Urothelium cell line (cell line): ENCODE measurements around the gene RPTOR.

ENCODE experiments used
- DNase-seq: peaks from one replicate; pipeline ENCODE4 v3.0.0; 2011; ENCODE audit warnings: low spot score, mixed read lengths
- FAIRE-seq: peaks from 2 replicates; lab custom pipeline; 2011; peaks lifted over from hg19 to GRCh38; lab: Jason Lieb, UNC

RPTOR gene

DNA sequence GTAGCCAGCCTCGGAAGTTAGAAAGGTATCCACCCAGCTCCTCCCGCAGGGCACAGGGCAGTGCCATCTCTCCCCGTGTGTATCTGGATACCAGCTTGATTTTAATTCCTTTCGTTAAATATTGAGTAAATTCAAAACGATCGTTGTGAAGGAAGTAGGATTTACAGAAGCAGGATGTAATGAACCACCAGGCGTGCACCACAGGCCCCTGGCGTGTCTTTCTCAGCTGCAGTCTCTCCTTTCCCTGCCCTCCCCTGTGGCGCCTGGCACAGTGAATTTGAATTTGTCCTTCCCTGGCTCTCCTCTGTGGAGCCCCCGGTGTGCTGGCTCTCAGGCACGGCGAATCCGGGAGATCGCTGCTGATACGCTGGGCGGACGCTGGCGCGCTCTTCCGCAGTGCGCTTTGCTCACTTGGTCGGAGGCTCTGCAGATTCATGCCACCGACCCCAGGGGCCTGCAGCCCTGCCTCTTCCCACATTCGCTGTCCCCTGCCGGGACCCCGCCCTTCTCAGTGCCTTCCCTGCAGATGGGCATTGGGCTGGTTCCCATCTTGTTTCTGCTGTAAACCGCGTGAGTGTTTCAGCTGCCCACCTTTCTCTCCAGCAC lies 164.6 kb downstream of the RPTOR start:
- FAIRE-seq (no peak), DNase-seq (no peak)

DNA sequence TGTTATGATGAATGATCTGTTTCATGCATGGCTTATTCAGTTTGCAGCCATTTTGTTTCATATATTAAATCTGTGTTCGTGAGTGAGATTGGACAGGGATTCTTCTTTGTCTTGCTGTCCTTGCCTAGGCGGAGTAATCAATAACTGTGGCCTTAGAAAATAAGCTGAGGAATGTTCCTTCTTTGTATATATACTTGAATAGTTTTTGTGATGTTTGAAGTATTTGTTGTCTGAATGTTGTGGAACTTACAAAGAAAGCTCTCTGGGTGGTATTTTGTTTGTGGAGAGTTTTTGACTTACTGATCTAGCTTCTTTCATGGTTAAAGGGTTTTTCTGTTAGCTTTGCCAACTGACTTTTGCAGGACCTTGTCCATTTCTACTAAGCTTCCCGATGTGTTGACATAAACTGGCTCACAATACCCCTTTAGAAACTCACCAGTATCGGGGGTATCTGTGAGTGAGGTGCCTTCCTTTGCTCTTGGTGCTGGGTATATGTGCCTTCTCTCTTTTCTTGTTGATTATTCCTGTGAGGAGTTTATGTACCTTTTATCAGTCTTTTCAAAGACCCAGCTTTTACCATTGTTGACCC lies 166.2 kb downstream of the RPTOR start:
- FAIRE-seq = no peak
- no peak for DNase-seq

DNA sequence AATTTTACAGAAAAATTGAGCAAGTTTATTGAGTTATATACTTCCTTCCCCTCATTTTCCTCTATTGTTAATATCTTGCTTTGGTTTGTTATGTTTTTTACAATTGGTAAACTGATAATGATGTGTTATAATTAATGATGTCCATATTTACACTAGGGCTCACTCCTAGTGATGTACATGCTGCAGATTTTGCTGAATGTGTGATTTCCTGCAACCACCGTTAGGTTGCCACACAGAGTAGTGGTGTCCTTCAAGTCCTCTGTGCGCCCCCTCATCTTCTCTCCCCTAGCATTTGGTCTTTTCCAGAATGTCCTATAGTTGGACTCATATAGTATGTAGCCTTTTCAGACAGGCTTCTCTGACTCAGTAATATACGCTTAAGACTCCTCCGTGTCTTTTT lies 167.5 kb downstream of the RPTOR start:
- FAIRE-seq (no peak), DNase-seq (no peak)

DNA sequence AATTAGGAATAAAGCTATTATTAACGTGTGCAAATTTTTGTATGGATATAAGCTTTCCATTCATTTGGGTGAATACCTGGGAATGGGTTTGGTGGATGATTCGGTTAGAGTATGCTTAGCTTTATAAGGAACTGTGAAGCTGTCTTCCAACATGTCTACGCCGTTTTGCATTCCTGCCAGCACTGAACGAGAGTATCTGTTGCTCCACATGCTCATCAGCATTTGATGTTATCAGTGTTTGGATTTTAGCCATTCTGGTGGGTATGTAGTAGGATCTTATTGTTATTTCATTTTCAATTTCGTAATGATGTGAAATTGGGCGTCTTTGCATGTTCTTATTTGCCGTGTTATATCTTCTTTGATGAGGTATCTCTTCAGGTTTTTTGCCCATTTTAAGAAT lies 168.0 kb downstream of the RPTOR start:
- FAIRE-seq (no peak), DNase-seq (no peak)

DNA sequence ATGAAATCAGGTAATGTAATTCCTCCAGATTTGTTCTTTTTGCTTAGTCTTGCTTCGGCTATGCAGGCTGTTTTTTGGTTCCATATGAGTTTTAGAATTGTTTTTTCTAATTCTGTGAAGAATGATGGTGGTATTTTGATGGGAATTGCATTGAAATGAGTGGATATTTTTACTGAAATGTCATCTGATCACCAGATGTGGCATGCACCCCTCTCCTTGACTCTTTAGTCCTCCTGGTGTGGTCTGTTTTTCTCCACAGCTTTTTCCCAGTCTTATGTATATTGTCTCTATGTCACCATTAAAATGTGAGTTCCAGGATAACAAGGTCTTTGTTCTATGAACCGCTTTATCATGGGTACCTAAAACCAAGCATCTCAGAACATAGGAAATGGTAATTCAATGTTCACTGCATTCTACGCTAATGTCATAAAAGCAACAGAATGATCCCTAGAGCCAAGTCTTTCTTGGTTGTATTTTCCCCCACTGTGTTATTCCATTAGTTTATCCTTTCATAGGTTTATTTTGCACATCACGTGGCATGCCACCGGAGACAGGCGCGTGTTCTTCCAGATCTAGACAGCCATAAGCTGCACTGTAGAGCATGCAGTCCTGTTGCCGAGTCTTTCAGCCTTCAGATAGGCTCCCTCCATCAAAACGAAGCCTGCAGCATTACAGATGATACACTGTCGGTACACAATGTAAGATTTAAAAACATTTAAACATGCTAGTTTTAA lies 172.5 kb downstream of the RPTOR start:
- FAIRE-seq (peak; percentile 30), DNase-seq (no peak)

DNA sequence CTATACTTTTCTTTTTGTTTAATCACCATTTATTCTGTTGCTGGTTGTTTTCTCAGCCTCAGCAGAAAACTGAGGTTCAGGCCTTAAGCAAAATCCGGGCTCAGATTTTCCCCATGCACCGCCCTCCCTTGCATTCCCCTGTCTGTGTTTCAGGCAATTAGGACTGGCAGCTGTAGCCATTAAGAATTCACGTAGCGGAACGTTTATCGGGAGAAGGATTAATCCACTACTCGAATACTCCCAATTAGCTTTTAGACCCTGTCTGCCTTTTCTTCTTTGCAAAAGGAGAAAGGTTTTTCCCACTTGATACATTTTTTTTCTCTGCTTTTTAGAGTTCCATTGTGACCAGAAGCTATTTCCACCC lies 173.1 kb downstream of the RPTOR start:
- DNase-seq = no peak
- FAIRE-seq = no peak

DNA sequence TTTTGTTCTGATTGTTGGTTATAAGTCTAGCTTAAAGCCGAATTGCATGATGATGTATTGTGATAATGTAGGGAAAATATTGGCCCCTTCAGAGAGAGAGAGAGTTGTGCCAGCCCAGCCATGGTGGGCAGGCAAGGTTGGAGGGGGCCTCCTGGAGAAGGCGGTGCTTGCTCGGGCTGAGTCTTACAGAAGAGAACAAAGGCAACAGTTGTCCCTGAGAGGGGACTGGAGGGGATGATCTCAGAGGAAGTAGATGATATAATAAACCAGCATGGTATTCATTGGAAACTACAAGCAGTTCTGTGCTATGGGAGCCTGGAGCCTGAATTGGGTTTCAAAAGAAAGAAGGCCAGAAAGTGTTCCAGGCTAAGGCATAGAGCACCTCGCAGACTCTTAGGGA lies 173.8 kb downstream of the RPTOR start:
- DNase-seq = peak; percentile 30
- FAIRE-seq = no peak

DNA sequence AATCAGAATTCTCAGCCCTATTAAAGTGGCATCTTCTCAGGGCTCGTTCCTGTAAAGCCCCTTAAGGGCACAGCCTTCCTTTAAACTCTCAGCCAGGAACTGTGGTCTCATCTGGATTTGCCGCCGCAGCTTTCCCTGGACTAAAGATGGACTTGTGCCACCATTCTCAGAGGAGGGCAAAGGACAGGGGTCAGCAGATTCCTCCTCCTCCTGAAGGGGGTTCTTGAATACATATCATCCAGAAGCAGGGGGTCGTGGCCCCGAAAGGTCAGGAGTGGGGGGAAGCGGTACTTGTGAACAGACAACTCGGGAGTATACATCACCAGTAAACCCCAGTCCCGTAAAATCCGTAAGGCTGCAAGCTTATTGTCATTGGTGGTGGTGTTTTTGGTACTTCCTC lies 174.8 kb downstream of the RPTOR start:
- no peak for FAIRE-seq
- DNase-seq = no peak

DNA sequence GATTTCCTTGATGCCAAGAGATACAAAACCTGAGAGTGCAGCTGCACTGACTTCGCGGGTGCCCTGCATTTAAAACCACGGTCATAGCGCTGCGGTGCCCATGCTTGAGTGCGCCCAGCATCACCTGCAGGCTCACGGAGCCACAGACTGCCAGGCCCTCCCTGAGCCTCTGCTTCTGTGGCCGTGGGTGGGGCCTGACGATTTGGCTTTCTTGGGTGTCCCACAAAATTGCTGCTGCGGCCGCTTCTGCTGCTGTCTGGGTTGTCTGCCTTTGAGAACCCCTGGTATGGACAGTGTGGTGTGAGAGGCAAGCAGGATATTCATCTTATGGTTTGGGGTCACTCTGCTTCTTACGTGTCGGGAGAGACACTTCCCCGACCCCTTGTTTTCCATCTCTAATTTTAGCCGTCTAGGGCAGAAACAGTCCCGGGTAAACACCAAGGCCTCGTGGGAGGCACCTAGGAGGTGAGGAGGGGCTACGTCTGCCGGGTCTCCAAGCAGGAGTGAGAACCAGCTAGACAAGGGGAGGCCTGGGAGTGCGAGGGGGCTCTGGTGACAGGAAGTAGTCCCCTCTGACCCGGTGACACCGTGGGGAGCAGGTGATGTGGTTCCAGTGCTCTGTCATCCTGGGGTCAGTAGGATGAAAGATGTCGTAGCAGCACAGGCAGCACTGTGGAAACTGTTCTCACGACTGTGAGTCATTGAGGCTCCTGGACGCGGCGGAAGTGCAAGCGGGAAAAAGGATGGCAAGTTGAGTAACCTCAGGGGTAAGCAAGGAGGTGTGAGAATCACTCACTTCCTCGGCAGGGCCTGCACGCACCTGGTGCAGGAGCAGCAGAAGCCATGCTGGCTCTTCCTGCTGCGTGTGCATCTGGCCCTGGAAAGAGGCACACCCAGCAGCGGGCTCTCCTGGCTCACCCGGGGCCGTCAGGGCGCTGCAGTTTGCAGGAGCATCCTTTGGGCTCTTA lies 176.3 kb downstream of the RPTOR start:
- FAIRE-seq (peak; percentile 93), DNase-seq (peak; percentile 91)

DNA sequence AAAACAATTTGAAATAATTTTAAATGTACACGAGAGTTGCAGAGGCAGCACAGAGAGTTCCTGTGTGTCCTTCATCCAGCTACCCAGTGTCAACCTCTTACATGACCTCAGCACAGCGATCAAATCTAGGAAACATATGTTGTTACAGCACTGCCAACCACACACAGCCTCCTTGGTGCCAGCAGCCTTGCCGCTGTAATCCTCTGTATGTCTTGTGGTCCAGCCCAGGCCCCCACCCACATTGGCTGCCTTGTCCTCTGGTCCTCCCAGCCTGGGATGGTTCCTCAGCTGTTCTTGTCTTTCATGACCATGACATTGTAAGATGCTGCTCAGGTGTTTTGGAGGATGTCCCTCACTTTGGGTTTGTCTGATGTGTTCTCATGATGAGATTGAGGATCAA lies 178.0 kb downstream of the RPTOR start:
- DNase-seq (no peak), FAIRE-seq (peak; percentile 83)

DNA sequence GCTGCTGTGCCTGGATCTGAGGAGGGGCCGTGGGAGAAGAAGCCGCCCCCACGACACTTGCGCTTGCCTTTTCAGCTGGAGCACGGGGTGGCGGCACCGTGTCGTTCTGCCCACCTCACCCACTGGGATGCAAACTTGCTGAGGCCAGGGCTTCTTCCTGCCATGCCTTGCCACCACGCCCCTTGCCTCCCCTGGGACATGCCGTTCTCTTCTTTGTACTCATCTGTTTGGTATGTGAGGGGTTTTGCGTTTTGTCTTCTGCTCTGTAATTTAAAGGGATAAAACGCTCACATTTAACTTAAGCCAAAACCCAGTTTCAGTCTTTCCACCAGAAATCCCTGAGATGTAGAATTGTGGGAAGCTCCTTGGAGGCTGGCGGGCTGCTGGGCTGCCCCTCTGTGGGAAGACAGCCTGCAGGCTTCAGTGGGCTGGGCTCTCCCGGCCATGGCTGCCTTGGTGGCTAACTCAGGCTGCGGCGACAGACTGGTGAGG lies 180.2 kb downstream of the RPTOR start:
- DNase-seq (peak; percentile 91), FAIRE-seq (peak; percentile 95)

DNA sequence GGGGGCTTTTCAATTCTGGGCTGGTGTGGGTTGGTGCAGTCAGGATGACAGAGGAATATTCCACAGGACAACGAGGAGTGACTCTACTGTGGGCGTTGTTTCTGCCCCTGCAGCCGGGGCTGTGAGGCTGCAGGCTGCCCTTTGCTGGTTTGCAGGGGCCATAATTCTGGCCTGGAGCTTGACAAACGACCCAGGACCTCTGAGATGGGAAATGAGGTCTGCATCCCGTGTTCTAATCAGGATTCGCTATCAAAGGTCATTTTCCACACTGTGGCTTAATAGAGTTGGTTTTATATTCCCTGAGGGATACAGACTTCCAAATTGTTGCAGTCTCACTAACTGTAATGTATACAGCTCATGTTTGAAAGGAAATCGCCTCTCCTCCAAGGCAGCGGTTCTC lies 180.9 kb downstream of the RPTOR start:
- FAIRE-seq (no peak), DNase-seq (peak; percentile 51)

DNA sequence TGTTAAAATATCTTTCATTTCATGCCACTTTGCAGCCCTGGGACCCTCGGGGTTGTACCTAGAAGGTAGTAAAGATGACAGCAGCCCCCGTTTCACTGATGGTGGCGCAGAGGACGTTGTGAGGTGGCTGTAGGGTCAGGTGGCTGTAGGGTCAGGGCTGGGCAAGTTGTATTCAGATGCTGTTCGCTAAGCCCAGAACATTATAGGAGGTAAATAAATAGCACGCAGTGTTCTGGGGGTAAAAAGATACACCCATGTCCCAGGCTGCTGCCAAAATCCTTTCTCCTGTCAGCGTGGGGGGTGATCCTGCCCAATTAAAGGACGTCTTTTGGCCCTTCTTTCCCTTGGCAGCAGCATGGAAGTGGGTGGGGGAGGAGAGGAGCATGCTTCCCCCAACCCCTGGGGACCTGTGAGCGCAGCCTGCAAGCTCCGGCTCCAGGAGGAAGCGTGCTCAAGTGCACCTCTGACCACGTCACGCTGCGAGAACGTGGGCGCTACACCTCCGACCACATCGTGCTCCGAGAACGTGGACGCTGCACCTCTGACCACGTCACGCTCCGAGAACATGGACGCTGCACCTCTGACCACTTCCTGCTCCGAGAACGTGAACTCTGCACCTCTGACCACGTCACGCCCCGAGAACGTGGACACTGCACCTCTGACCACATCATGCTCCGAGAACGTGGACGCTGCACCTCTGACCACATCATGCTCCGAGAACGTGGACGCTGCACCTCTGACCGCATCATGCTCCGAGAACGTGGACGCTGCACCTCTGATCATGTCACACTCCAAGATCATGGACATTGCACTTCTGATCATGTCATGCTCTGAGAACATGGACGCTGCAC lies 182.1 kb downstream of the RPTOR start:
- DNase-seq (no peak), FAIRE-seq (peak; percentile 71)

DNA sequence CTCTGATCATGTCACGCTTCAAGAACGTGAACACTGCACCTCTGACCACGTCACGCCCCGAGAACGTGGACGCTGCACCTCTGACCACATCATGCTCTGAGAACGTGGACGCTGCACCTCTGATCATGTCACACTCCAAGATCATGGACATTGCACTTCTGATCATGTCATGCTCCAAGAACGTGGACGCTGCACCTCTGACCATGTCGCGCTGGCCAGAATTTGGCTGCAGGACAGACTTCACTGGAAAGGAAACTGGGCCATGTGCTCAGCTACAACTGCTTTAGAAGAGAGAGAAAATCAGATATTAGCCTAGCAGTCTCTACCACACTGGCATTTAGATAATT lies 182.7 kb downstream of the RPTOR start:
- FAIRE-seq (no peak), DNase-seq (no peak)

DNA sequence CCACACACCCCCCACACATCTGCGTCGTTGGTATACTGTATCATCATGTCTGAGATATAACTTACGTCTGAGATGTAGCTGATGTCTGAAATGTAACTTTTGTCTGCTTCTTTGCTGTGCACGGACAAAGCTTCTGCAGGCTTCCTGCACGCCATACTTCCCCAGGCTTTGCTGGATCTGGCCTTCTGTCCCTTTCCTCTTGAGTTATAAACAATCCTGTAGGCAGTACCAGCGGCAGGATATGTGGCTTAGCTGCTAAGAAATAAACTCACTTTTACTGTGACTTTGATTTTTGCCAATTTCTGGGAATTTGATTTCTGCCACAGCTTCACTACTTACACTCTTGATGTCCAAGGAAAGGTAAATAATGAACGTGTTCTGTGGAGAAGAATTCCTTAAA lies 184.4 kb downstream of the RPTOR start:
- FAIRE-seq (peak; percentile 27), DNase-seq (no peak)

DNA sequence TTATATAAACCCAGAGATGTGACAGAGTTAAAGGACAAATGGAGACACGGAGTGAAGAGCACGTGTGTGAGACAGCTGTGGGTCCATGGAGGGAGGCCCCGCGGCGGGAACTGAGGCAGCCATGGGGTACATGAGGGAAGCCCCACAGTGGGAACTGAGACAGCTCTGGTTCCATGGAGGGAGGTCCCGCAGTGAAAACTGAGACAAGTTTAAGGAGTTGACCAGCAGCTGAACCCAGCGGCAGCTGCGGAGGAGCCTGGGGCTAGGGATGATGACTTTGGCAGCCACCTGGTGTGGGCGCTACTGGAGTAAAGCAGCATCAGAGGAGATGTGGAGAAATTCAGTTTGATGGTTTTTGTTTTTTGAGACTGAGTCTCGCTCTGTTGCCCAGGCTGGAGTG lies 185.1 kb downstream of the RPTOR start:
- FAIRE-seq (no peak), DNase-seq (no peak)

DNA sequence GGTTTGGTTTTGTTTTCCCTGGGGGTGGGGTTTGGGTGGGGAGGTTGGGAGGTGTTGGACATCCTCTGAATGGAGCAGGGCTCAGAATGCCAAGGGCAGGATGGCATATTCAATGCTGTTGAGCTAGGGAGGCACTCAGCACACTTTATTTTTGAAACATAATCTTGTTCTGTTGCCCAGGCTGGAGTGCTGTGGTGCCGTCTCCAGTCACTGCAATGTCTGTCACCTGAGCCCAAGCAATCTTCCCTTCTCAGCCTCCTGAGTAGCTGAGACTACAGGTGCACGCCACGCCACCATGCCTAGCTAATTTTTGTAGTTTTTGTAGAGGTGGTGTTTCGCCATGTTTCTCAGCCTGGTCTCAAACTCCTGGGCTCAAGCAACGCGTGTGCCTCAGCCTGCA lies 186.1 kb downstream of the RPTOR start:
- FAIRE-seq = no peak
- no peak for DNase-seq

DNA sequence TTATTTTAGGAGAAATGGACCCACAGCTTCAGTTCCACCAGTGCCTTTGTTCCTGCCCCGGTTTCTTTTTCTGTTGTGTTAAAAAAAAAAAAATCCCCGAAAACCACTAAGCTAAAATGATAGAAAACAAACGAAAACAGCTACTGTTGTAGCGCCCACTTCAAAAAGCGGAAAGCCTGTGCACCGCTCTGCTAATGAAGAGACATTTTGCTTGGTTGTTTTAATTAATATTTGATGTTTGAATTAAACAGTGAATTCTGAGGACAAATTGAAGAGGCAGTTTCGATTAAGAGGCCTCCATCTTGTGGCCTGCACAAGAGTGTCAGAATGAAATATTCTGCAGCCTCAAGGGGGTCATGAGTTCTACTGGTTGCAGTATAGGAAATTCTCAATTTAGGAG lies 186.7 kb downstream of the RPTOR start:
- FAIRE-seq (no peak), DNase-seq (no peak)

DNA sequence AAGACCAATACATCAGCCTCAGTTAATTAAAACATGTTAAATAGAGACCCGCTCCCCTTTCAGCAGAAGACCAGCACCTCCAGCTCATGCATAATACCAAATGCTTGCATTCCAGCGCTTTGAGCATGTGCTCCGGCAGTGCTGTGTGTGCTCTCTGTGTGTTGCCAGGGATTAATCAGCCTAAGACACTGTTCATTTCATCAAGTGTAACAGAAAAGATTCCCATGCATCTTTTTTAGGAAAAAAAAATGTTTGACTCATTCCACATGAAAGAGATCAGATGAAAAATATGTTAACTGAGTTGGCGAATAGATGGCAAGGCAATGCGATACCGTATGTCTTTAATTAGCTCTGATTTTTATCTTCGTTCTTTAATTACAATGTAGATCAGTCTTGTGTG lies 187.6 kb downstream of the RPTOR start:
- DNase-seq (no peak), FAIRE-seq (no peak)
